EH (cell line): ENCODE data around the gene ABHD3.
"Not testable (repeated sequence)": the region's sequence is repeated elsewhere in the genome, so short reads cannot be mapped to it uniquely, and the experiment has no call there.

Source experiments
- DNase-seq: peaks from one replicate; pipeline ENCODE4 v3.0.0-alpha.2; 2015; ENCODE audit warnings: low read depth

The ABHD3 gene

DNA sequence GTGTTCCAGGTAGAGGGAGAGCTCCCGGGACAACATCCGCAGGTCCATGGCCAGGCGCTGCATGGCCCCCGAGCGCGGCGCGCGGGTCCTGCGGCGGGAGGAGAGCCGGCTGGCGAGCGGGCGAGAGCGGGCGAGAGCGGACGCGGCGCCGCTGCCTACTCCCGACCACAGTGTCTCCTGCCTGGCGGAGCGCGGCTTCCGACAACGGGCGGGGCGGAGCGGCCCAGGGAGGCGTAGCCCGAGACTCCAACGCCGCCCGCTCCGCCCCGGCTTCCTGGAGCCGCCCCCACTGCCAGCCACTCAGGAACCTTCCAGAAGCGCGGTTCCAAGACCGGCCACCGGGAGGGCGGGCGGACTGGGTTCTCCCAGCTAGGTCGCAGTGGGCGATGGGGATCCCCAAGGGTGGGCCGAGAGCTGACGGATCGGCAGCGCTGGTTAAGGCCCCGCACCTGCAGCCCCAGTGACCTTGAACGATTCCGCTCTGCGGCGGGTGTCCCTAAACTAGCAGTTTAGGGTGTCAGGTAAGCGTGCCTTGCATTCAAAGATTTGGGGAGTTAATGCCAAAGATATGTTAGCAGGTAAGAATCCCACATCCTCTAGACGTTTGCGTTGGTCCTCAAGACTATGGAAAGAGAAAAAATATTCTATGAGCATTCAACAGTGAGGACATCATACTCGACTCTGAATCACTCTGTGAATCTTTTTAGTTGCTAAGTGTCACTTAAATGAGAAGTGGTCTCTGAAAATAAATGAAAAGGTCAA is at the start of gene ABHD3:
Gene ABHD3, minus strand, starts transcription at position 172 of the 762 bp plus-strand sequence. Its CDS starts 109 bp downstream, at position 63.
- DNase-seq, result peak; percentile 93

- DNase-seq, result no peak
Observed at GRCh38 chr18:21747764-21748693, 43.5 kb upstream of the ABHD3 start.

DNA sequence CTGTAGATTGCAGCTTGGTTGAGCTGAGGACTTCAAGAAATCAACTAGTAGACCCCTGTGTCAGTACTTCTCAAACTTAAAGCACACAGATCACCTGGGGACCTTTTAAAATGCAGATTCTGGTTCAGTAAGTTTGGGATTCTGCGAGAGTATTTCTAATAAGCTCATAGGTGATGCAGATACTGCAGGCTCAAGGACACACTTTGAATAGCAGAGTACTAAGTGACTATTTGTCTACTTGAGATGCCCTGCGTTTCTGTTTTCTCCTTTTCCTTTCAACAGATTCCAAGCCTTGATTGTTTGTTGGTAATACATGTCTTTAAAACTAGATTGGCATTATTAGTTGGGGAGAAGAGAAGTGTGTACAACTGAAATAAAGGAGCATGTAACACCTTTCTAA is 42.7 kb upstream of the ABHD3 start:
- no peak for DNase-seq

- DNase-seq, result no peak
Observed at GRCh38 chr18:21745231-21745630, 40.7 kb upstream of the ABHD3 start.

GRCh38 chr18:21743166-21743832 is 38.7 kb upstream of the ABHD3 start:
- DNase-seq, result no peak

DNA sequence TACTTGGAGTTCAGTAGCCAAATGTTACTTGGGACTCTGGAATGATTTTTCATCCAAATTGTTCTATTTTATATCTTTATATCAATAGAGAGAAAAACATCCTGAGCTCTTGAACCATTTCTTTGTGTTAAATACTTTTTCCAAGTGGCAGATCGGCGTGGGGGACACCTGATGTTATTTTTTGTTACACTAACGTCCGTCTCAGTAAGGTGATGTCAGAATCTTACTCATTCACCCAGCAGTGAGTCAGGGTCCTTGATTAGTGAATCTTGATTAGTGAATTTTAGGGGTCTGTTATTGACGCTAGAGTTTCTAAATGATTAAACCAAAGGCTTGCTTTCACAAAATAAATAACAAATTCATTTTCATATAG is 37.7 kb upstream of the ABHD3 start:
- no peak for DNase-seq

GRCh38 chr18:21741562-21742314 is 37.2 kb upstream of the ABHD3 start:
- DNase-seq, result peak; percentile 31

DNA sequence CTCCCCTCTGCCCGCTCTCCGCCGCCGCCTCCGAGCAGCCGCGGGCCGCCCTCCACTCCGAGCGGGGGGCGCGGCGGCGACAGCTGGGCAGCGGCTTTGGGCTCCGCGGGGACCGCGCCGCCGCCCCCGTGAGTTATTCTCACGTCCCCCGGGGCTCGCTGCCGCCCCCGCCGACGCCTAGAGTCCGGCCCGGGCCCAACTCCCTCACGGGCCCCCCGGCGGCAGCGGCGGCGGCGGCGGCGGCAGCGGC is 36.7 kb upstream of the ABHD3 start:
- no peak for DNase-seq

DNA sequence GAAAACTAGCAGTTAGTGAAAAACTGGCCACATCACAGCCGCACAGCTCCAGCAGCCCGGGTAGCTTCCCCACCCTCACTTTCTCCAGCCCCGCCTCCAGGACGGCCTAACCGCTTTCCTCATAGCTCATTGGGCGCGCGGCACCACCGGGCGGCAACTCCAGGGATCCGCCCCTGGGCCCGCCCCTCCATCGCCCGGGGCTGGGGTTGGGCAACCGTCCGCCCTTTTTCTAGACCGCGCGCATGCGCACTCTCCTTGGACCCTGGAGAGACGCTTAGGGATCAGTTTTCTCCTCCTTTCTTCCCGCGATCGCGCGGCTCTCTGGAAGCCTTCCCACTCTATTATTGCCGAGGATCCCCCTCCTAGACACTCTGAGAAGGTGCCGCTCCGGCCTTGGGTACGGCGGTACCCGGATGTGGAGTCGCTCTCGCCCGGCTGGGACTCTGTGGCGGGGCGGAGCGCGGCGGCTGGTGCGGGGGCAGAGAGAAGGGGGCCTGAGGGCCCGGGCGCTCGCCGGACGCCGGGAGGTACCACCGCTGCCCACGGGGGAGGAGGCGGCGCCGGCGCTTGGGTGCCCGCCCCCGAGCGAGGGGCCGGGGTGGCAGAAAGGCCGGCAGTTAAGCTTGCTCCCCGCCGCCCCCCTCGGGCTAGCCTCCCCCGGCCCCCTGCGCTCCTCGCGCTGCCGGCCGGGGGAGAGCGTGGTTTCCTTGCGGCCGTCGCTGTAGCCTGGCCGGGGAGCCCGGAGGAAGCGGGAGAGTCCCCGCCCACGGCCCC is 36.2 kb upstream of the ABHD3 start, which contains the start of gene MIB1:
Gene MIB1, plus strand, starts transcription at position 255 of the 774 bp plus-strand sequence. CDS start 792 bp downstream, outside the sequence.
- DNase-seq, result peak; percentile 97

GRCh38 chr18:21739604-21740537 is 35.3 kb upstream of the ABHD3 start:
- DNase-seq, result no peak

DNA sequence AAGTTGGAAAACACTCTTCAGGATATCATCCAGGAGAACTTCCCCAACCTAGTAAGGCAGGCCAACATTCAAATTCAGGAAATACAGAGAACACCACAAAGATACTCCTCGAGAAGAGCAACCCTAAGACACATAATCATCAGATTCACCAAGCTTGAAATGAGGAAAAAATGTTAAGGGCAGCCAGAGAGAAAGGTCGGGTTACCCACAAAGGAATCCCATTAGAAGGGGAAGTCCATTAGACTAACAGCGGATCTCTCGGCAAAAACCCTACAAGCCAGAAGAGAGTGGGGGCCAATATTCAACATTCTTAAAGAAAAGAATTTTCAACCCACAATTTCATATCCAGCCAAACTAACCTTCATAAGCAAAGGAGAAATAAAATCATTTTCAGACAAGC is 32.4 kb upstream of the ABHD3 start:
- DNase-seq, result not testable (repeated sequence)

DNA sequence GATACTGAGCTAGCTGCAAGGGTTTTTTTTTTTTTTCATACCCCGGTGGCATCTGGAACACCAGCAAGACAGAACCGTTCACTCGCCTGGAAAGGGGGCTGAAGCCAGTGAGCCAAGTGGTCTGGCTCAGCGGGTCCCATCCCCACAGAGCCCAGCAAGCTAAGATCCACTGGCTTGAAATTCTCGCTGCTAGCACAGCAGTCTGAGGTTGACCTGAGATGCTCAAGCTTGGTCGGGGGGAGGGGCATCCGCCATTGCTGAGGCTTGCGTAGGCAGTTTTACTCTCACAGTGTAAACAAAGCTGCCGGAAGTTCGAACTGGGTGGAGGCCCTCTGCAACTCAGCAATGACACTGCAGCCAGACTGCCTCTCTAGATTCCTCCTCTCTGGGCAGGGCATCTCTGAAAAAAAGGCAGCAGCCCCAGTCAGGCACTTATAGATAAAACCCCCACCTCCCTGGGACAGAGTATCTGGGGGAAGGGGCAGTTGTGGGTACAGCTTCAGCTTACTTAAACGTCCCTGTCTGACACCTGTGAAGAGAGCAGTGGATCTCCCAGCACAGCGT is 31.0 kb upstream of the ABHD3 start:
- peak; percentile 67 for DNase-seq

DNA sequence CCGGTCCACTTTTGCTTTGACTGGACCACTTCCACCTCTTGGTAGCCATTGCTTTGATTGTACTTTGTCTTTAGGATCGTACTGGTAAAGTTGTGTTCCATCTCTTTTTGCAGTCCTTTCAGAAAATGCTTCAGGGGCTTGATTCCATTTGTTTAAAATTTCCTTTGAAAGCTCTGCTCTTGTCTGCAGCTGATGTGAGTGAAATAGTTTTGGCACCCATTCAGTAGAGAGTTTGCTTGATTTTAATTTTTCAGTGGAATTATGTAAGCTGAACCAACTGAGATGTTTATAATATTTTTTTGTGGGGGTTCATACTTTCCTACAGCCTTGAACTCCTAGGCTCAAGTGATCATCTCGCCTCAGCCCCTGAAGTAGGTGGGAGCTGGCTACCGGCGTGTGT is 28.4 kb upstream of the ABHD3 start:
- DNase-seq, result no peak

GRCh38 chr18:21727702-21728101 is 23.1 kb upstream of the ABHD3 start:
- no peak for DNase-seq

DNA sequence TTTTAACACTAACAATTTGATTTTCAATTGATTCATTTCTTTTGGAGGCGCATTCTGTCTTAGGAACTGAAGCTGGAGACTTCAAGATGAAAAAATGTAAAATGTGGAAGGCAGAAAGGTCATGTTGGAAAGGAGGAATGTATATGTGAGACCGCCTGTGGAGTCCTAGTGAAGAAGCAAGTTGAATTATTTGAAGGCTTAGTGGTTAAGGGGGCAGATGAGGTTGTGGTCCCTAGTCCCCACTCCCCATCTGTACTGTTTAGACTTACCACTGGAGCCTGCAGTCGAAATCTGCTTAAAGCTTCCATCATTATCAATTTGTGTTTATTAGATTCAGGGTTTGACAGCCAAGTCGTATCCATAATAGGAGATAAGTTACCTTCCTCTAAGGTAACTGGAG is 20.6 kb upstream of the ABHD3 start:
- no peak for DNase-seq

GRCh38 chr18:21722687-21723086 is 18.1 kb upstream of the ABHD3 start:
- DNase-seq, result no peak

- no peak for DNase-seq
Observed at GRCh38 chr18:21714474-21714873, 9.9 kb upstream of the ABHD3 start.

GRCh38 chr18:21707130-21707529 is 2.6 kb upstream of the ABHD3 start:
- not testable (repeated sequence) for DNase-seq

DNA sequence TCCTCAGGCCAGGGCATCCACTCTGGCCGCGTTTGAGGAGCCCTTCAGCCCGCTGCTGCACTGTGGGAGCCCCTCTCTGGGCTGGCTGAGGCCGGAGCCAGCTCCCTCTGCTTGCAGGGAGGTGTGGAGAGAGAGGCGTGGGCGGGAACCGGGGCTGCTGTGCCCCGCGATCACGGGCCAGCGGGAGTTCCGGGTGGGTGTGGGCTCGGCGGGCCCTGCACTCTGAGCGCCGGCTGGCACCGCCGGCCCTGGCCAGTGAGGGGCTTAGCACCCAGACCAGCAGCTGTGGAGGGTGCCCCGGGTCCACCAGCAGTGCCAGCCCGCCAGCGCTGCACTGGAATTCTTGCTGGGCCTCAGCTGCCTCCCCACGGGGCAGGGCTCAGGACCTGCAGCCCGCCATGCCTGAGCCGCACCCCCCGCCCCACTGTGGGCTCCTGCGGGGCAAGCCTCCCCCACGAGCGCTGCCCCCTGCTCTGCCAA is 1.9 kb upstream of the ABHD3 start:
- DNase-seq, result no peak
